Dermis microvascular lymphatic vessel endothelial cell (primary cell): ENCODE data around the gene CISD3. TPM values are rescaled to one million over a fixed set of nuclear protein-coding genes. Genes with fewer than 3 reads are reported as not detected.
A peak's percentile ranks its signal among the peaks of the same experiment; 100 is the strongest.

Experiments used
- DNase-seq, 2 donors: peaks; one replicate each; pipeline versions ENCODE4 v3.0.0 to v3.0.0-alpha.2; 2010; ENCODE audit warnings: low read depth in 2 of 2
- total RNA-seq: library from RNA; depleted of rRNA; stranded (reverse); fragments of >200 nt; gene quantifications from 2 replicates; pipeline ENCODE4 v1.2.1, GENCODE V29; 2014

The CISD3 gene, protein sequence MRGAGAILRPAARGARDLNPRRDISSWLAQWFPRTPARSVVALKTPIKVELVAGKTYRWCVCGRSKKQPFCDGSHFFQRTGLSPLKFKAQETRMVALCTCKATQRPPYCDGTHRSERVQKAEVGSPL
- total RNA-seq: 2.7 and 3.7 TPM in 2 replicates

DNA sequence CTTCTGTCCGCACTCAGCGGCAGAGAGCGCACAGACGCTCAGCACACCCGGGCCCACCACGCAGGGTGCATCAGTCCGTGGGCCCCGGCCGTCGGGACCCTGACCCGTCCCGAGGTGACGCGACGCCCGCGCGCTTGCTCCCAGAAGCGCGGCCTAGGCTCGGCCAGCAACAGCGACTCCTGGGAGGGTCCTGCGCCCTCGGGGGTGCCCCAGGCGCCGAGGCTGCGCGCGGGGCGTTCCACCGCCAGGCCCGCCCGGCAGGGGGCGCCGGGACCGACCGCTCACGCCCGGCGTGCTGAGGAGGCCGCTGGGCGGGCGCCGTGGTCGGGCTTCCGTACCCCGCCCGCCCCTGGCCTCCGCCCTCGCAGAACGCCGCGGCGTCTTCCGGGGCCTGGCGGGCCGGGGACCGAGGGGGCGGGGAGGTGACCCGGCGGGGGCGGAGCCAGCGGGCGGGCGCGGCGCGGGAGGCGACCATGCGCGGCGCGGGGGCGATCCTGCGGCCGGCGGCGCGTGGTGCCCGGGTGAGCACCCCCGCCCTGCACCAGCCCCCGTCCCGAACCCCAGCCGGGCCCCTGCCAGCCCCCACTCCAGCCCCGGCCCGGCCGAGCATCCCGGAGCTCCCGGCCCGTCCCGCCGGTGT is at the start of gene CISD3:
Gene CISD3, plus strand, starts transcription at position 456 of the 640 bp plus-strand sequence. Its CDS starts 18 bp downstream, at position 474.
- peak in 1 of 2 donors; percentile 78 for DNase-seq

- DNase-seq: no peak
Observed at GRCh38 chr17:38681096-38681495, 49.0 kb upstream of the CISD3 start.

- DNase-seq: no peak
Observed at GRCh38 chr17:38685491-38685890, 44.6 kb upstream of the CISD3 start.

DNA sequence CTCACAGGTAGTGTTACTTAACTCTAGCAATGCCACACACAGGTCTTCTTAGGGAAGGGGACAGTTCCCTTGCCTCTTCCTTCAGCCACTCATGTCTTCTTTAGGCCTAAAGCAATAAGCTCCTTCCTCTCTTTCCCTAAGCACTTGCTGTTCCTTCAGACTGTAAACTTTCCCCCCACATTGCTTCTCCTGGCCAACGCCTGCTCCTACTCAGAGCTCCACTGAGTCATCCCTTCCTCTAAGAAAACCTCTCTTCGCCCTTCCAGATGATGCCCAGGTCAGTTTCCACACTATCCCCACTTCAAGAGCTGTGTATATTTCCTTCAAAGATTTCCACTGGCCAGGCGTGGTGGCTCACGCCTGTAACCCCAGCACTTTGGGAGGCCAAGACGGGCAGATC is 42.9 kb upstream of the CISD3 start:
- peak in 1 of 2 donors; percentile 43 for DNase-seq

DNA sequence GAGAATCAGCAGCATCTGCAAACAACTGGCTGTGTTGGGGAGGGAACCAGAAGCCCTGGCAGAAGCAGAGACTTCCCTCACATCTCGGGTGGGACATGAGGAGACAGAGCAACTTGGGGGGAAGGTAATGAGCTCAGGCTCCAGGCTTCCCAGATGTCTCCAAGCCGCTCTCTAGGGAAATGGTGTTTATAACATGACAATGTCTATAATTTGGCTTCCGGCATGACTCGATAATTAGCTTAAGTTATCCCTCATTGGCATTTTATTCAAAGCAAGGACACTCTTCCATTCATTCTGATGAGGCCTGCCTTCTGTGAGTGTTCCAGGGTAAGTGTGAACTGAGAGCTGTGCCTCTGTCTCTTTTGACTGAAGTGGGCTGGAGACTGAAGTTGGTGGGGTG is 39.8 kb upstream of the CISD3 start:
- no peak for DNase-seq

DNA sequence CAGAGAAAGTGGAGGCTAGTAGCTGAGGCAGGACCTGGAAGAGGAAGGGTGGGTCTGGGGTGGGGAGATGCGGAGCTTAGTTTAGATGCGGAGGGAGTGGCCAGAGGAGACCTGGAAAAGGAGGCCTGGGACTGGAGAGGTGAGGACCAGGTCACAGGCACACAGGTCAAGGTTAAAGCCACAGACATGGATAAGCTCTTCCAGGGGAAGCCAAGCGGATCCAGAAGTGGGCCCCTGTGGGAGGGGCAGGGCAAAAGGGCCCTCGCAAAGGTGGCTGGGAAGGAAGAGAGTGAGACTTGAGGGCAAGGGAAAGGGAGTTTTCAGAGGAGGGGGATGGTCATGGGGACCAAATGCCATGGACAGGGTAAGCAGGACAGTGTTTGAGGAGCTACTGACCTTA is 39.0 kb upstream of the CISD3 start:
- DNase-seq: no peak

- DNase-seq: no peak
Observed at GRCh38 chr17:38693700-38694329, 36.3 kb upstream of the CISD3 start.

- no peak for DNase-seq
Observed at GRCh38 chr17:38697061-38697820, 32.9 kb upstream of the CISD3 start.

DNA sequence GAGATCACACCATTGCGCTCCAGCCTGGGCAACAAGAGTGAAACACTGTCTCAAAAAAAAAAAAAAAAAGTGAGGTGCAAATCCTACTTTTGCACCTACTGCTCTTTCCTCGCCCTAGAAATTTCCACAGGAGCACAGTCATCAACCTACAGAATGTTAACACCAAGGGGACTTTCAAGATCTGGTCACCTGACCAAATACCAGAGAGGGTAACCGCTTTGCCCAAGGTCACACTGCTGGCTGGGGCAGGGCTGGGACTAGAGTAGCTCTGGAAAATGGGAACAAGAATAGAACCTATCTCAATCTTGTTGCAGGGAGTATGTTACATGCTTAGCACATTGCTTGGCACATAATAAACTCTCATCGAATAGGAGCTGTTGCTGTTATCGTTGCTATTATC is 31.4 kb upstream of the CISD3 start:
- no peak for DNase-seq

DNA sequence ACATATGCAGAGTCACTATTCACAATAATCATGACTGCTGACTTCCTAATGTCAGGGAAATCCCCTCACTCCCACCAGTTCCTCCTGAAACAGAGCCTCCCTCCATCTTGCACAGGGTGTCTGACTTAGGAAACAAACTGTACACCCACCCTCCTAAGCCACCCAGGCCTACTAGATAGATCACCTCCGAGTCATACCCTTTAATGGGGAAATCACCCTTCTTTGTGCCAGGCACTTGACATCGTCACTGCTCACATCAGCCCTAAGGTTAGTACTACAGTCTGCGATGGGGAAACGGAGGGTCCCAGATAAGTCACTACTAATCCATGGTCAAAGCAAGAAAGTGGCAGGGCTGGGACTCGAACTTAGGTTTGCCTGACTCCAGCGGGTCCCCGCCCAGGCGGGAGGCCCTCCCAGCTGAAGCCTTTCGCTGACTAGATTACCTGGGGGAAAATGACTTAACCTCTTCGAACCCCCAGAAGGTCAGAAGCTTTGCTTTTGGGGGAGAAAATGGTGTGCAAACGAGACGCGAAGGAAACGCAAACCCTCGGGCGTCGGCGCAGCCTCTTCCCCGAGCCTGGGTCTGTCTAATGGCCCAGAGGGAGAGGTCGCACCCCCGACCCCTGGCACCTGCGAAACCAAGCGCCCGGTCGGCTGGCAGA is 28.5 kb upstream of the CISD3 start:
- DNase-seq: peak in 1 of 2 donors; percentile 41

- DNase-seq: peak; percentile 52 to 86
Observed at GRCh38 chr17:38702166-38702915, 27.8 kb upstream of the CISD3 start.

DNA sequence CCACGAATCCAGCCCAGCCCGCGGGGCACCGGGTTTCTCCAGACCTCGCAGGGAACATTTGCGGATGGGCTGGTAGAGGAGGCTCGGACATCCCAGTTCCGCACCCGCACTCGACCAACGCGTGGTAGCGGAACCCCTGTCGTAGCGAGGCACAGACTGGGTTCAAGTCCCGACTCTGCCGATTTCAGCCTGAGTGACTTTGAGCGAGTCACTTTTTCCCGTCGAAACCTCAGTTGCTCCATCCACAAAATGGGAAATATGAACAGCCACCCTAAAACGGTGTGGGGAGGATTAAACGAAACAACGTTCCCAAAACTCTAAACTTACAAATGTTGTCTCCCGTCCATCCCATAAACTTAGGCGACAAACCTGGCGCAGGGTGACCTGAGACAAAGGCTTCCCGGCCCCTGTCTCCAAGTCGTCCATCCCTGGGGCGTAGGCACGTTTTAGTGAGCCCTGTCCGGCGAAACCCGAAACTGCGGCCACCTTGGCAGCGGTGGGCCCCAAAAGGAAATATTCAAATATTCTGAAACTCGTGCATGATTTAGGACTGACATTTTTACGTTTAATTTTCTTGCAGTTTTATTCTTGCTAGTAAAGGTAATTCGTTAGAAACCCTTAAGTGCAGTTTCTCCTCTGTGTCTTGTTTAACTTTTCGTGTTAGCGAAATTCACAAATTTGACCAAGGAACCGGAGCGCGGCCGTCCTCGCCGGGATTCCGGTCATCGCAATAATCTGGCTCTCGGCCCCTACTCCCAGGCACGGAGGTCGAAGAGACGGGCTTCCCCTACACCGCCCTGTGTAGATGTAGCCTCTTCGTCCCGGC is 27.0 kb upstream of the CISD3 start:
- DNase-seq: no peak

DNA sequence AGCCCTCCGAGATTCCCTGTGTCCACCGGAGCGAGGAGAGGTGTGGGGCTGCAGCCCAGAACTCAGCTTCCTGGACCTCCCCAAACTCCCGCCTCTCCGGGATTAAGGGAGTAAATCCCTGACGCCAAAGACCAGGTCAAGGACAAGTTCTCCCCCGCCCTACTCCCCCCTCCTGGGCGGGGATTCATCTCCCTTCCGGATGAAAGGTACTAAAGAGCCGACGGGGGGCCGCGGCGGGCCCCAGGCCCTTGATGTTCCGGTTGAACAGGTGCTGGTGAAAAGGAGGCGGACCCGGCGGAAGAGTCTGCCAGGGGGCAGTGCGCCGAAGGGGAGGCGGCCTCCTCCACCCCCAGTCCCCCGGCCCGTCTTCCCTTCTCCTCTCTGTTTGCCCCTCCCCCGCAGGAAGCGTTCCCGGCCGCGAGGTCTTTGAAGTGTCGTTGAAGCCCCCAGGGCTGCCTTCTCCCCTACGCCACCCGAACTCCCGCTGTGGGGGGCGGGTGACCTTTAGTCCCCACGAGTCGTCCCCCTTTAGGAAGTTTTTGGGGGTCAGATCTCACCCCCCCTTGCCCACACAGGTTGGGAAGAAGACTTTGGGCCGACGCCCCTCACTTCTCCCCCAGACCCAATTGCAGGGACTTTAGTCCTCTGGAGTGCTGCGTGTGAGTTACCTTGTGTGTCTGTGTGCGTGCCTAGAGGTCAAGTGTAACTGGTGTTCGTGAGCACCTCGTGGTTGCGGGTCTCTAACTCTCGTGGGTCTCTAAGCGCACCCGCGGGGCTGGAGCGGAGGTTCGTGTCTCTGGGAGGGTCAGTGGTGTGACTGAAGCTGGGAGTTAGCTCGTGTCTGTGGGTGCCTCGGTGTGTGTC is 26.2 kb upstream of the CISD3 start:
- DNase-seq: peak in 1 of 2 donors; percentile 44

GRCh38 chr17:38704606-38705522 is 25.3 kb upstream of the CISD3 start, which contains the start of gene MLLT6:
Gene MLLT6, plus strand, starts transcription at chr17:38705273. Its CDS starts 360 bp downstream, at chr17:38705633.
- peak; percentile 51 to 74 for DNase-seq

DNA sequence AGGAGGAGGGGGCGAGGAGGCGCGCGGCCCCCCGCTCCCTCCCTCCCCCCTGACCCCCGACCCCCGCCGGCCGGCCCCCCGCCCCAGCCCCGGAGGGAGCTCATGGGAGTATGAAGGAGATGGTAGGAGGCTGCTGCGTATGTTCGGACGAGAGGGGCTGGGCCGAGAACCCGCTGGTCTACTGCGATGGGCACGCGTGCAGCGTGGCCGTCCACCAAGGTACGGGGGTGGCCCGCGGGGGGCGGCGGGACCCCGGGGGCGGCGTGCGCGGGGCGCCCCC is 24.7 kb upstream of the CISD3 start:
- no peak for DNase-seq

DNA sequence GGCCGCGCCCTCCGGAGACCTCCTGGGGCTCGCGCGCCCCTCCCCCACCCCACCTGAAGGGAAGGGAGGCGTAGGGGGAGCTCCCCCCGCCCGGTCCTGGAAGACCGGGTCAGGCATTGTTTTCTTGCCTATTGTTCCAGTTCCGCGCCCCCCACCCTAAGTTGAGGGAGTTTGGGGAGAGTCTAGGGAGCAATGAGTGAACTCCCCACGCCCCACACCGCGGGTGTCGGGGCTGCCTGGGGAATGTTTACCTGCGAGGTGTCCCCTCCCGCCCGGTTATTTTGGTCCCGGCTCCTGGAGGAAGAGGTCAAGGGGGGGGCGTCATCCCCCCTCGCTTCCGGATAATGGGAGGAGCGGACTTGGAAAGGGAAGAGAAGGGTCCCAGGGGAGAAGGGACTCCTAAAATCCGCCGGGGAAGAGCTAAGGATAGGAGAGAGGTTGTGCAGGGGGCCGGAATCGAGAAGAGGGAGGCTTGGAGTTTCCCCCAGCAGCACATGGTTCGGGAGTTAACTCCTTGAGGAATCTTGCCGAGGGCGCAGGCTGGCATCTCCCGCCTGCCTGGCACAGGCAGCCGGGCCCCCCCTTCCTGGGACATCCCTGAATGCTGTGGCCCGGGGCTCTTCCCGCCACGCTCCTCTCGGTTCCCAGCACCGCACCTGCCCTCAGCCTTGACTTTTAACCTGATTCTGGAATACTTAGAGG is 24.2 kb upstream of the CISD3 start:
- DNase-seq: peak in 1 of 2 donors; percentile 13

DNA sequence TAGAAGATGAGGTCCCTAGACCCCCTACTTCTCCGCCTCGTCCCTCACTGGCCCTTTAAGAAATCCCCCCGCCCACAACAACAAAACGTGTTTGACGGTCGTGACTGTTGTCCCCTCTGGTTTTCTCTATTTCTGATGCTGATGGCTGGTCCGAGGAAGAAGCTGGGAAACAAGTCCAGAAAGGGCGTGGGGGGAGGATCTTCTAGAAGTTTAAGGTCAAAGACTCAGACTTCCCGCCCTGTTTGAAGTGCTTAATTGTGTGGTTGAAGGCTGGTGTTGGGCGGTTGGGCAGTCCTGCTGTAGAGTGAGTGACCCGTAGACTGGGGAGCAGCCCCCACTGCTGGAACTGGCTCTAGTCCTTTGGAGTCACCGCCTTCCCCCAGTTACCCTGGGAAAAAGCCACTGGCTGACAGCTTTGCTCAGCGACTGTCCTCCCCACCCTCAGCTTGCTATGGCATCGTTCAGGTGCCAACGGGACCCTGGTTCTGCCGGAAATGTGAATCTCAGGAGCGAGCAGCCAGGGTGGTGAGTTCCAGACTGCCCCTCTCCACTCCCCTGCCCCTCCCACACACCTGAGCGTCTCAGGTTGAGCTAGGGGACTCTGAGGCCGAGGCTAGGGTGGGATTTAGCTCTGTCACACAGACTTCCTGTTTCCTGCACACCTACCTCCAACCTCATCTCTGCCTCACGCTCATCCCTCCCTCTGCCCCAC is 23.5 kb upstream of the CISD3 start:
- no peak for DNase-seq
